ENCODE results near the gene ZC3H7B.

ZC3H7B gene

DNA sequence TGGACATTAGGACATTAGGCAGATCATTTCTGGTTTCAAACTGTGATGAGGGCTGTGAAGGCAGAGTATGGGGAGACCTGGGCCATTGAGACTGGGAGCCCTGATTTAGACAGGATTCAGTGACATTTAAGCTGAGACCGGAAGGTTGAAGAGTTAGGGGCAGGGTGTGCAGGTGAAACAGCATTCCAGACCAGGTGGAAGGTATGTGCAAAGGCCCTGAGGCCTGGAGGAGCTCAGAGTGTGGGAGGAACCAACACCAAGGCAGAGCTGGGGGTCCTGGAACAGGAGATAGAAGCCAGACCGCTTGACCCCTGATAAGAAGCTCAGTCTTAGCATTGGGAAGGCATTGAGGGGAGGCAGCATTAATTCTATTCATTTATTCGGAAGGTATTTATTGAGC, 32.5 kb downstream of the ZC3H7B start:
- no peak for DNase-seq

DNA sequence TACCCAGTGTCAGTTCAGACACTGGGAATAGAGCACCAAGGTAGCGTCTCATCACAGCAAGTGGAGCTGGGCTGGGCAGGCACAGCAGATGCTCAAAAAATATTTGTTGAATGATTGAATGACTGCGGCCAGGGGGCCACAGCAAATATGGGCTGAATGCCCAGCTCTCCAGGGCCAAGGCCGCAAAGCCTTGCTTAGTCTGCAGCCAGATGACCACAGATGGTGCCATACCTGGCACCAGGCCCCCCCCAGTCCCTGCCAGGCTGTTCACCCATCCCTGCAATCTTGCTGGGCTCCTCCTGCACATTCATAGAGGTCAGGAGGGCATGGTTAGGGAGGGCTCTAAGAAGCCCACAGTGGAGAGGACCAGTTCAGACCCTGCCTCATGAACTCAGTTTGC, 32.9 kb downstream of the ZC3H7B start:
- no peak for DNase-seq

DNA sequence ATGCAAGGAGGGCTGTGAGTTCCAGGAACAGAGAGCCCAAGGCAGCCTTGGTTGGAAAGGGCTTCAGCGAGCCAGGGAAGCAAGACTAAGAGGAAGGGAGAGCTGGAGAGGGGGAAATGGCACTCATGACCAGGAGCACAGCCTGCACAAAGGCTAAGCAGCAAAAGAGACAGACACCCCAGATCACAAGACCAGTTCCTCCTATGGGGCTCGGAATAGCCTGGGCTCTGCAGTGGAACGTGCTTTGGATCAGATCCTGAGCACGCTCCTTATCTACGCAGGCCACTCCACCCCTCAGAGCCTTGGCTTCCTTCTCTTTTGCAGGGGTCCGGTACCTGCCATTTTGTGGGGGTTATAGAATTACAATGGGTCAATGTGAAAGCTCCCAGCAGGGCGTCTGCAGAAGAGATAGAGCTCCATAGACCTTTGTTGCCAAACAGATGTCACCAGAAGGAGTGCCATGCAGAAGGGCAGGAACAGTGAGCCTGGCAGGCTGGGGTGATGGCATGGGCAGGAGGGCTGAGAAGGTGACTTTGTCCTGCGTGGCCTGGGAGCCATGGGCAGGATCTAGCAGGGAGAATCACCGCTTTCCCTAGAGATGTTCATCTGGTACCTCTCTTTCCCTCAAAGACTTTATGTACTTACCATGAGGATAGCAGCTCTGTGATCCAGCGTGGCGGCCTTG, 33.8 kb downstream of the ZC3H7B start:
- no peak for DNase-seq

DNA sequence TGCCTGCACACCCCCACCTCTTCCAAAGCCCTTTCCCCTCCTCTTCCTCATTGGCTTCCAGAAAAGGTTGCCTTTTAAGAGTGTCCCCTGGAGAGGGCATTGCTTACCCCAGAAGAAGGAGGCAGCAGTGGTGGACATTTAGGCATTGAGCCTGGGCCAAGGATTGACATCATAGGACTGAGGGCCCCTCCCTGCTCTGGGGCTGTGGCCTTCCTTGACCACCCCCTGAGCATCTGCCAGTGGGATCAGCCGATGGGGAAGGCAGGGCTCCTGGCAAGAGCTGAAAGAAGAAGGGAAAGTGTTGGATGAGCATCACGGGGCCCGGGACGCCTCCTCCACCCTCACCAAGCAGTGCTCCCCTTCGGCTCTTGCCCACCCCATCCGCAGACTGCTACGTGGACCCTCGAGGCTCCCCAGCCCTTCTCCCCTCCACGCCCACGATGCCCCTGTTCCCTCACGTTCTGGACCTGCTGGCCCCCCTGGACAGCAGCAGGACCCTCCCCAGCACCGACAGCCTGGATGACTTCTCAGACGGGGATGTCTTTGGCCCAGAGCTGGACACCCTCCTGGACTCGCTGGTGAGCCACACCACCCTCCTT, 37.4 kb downstream of the ZC3H7B start:
- no peak for DNase-seq

DNA sequence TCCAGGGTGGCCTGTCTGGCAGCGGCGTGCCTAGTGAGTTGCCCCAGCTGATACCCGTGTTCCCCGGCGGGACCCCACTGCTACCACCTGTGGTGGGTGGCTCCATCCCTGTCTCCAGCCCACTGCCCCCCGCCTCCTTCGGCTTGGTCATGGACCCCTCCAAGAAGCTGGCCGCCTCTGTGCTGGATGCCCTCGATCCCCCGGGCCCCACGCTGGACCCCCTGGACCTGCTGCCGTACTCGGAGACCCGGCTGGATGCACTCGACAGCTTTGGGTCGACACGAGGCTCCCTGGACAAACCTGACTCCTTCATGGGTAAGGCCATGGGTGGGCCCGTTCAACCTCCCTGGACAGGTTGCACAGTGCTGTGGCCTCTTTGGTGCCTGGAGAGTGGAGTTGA, 38.5 kb downstream of the ZC3H7B start:
- no peak for DNase-seq

DNA sequence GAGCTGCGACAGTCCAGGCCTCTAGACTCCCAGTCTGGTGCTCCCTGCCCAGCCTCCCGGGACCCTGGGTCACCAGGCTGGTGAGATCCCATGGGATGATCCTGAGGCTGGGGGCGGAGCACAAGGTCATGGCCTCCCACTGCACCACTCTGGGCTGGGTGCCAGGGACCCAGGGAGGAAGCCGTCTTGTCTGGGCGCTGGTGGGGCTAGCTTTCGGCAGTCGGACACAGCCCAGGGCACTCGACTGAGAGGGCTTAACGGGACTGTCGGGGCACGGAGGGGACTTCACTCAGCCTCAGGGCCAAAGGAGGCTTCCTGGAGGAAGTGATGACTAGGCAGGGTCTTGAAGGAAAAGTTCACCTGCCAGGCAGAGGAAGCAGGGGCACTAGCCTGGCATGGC, 39.0 kb downstream of the ZC3H7B start:
- DNase-seq, result no peak

DNA sequence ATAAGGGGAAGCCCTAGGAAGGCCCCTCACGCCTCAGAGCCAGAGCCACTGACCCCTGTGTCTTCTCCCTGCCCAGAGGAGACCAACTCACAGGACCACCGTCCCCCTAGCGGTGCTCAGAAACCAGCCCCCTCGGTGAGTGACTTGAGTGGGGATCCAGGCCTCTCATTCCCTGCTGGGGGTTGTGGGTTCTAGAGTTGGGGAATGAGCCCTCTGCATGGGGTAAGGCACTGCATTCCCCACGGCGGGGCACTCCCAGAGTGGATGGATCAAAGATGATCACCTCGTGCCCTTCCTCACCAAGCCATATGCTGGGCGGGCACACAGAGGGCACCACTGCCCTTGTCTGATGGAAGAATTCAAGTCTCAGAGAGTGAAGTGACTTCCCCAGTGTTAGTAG, 39.7 kb downstream of the ZC3H7B start:
- no peak for DNase-seq

DNA sequence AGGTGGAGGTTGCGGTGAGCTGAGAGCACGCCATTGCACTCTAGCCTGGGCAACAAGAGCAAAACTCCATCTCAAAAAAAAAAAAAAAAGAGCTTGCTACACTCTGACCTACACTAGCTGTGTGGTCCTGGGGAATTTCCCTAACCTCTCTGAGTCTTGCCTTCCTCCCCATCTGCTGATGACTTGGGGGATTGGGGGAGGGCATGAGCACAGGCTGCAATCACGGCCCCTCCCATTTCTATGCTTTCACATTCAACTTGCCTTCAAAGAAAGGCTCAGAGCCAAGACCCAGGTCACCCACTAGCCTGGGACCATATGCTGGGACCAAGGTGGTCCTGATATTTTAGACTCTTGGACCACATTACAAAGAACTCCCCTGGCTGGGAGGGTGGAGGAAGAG, 40.7 kb downstream of the ZC3H7B start:
- peak; percentile 57 for DNase-seq

DNA sequence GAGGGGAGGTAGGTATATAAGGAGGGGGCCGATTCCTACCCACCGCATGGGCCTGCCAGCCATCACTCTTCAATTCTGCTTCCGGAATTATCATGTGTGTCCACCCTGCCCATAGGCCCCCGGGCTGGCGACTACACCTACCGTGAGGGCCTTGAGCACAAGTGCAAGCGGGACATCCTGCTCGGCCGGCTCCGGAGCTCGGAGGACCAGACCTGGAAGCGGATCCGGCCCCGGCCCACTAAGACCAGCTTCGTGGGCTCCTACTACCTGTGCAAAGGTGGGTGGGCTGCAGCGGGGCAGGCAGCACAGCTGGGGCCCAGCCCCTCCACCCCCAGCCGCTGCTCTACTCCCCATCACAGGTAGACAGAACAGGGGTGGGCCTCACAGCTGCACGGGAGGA, 42.0 kb downstream of the ZC3H7B start:
- DNase-seq, result no peak

DNA sequence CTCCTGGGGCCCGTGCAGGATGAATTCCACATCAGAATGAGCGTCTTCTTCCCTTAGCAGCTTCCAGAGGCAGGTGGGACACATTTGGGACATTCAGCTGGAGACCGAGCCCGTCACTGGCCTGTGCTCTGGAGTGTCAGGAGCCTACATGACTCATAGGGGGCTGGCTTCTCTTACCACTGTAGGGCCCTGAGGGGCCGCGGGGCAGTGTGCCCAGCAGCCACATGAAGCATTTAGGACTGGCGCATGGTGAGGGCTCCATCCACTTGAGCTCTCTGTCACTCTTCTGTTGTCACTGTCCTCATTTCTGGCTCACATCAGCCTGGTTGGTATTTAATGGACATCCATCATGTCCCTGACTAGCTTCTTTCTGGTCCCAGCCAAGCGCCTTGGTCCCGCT, 42.4 kb downstream of the ZC3H7B start:
- DNase-seq, result no peak

DNA sequence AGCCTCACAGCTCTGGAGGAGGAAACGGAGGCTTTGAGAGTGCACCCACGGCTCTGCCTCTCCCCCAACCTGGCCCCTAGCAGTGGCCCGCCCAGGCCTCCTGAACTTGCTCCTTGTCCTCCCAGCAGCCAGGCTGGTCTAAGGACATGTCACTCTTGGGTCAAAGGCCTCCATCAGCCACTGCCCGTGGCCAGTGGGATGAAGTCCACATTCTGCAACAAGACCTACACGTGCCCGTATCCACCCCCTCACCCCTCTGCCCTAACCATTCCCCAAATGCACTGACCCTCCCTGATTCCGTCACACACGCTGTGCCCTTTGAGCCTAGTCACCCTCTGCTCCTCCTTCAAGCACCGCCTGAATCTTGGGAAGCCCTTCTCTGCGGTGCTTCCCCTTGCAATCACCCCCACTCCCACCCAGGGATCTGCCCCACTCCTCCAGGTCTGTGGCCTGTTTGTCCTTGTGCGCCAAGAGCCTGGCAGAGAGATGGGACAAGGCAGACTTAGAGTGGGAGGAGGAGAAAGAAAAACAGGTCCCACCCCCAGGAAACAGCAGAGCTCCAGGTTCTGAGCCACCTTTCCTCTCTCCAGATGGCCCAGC, 43.0 kb downstream of the ZC3H7B start:
- no peak for DNase-seq

DNA sequence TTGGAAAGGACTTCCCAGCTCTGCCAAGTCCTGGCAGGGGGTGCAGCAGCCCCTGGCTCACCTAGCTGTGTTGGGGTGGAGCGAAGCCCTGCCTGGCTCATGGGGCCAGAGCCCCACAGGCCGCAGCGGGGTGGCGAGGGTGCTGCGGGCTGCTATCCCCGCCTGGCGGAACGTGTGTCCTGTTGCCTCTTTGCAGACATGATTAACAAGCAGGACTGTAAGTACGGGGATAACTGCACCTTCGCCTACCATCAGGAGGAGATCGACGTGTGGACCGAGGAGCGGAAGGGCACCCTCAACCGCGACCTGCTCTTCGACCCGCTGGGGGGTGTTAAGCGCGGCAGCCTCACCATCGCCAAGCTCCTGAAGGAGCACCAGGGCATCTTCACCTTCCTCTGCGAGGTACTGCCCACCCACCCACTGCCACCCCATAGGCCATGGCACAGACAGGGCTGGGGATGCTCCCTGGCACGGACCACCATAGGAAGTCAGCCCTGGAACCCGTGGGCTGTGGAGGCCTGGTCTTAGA, 44.5 kb downstream of the ZC3H7B start:
- DNase-seq, result no peak

DNA sequence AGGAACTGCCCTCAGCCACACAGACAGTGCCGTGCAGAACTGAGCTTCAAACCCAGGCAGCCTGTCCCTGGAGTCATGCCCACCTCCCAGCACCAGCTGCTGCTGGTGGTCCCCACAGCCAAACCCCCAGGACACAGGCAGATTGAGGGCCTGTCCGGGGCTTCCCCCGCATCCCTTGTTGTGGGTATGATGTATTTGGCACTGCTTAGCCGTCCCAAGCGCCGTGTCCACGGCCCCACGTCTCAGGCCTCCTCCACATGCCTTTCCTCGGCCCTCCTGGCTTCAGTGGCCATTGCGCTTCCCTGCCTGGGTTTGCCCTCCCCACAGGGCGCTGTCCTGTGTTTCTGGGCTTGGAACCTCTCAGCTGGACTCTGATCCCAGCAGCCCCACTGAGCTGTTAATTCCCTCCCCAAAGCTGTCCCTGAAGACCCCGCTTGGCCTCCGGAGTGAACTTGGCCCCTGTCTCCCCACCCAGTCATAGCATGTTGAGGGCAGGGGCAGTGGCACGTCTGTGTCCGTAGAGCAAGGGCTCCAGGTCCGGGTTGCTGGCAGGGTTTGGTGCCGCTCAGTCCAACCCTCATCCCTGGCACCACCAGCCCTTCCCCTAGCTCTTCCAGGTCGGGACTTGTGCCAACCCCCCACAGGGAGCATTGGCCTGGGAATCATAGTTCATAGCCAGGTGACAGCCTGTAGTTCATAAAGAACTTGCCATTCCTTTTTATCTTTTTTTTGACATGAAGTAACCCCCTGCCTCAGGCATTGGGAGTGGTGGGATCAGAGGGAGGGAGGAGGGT, 45.9 kb downstream of the ZC3H7B start:
- DNase-seq, result no peak

DNA sequence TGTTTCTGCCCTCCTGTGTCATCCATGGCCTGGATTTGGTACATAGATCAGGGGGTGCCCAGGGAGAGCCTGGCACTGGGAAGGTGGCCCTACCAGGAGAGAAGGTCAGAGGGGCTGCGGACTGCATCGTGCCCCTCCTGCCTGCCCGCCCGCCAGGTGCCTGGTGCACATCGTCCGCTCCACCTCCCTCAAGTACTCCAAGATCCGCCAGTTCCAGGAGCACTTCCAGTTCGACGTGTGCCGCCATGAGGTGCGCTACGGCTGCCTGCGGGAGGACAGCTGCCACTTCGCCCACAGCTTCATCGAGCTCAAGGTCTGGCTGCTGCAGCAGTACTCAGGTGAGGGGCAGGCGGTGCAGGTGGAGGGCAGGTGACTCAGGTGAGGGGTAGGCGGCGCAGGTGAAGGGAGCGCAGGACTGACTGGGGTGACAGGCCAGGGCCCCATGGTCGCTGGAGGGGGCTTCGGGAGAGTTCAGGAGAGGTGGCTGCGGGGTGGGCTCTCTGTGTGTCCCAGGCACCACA, 47.7 kb downstream of the ZC3H7B start:
- no peak for DNase-seq

DNA sequence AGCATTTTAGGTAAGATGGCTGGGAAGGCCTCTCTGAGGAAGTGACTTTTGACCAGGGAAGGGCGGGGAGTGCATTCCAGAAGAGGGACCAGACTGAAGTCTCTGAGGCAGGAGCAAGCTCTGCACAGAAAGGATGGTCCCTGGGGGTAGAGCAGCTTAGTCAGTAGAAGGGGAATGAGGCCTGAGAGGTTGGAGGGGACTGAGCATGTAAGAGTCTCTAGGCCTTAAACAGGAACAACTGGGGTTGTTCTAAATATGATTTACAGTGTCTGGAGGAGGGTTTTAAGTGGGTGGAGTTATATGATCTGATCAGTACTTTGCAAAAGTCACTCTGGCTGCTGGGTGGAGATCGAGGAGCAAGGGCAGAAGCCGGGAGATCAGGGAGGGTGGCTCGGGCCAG, 48.8 kb downstream of the ZC3H7B start:
- DNase-seq, result no peak

DNA sequence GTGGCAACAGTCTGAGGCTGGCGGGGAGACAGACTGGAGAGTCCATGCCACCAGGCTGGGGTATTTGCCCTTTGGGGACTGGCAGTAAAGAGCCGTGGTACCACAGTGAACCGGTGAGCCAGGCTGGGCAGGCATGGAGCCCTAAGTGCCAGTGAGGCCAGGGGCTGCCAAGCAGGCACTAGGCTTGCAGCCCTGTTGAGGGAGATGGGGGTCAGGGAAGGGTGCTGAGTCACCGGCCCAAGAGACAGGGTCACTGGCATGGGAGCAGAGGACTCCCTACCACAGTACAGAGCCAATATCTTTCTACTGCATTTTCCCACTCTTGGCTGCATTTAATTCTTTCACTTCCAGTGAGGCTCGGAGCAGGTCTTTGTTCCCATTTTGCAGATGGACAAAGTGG, 49.7 kb downstream of the ZC3H7B start:
- DNase-seq, result no peak

DNA sequence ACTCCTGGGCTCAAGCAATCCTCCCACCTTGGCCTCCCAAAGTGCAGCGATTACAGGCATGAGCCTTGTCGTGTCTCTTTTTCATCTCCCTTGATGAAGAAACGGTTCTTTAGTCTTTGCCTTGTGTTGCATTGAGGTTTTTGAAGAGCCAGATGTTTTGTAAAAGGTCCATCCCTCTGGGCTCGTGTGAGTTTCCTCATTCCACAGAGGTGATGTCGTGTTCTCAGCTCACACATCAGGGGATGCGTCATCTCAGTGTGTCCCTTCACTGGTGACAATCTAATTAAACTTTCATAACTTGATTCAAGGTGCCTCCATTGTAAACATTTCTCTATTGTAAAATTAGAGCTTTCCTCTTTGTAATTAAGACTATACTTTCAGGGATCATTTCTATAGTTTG, 50.7 kb downstream of the ZC3H7B start:
- no peak for DNase-seq

DNA sequence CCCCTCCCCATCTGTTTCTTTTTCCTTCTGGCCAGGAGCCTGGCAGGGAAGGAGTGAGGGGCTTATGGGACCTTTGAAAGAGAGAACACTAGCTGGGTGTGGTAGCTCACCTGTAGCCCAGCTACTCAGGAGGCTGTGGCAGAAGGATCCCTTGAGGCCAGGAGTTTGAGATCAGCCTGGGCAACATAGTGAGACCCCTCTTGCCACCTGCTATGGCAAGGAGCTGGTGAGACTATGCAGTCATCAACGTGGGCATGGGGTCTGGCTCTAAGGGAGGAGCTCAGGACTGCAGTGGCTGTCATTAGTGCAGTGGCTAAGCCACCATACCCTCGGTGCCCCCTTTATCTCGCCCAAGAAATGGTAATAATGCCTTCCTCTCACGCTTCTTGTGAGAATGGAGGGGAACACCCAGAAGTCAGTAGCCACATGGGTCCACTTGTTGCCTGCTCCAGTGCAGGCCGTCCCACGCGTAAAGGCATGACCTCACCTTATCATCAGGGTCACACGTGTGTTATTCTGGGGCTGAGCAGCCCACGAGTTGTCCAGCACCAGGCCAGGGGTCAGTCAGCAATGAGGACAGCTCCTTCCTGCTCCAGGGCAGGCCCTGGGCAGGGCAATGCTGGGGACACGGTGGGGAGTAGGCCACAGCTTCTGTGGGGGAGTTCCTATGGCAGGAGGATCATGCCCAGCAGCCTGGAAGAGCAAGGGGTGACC, 52.7 kb downstream of the ZC3H7B start:
- DNase-seq, result no peak

DNA sequence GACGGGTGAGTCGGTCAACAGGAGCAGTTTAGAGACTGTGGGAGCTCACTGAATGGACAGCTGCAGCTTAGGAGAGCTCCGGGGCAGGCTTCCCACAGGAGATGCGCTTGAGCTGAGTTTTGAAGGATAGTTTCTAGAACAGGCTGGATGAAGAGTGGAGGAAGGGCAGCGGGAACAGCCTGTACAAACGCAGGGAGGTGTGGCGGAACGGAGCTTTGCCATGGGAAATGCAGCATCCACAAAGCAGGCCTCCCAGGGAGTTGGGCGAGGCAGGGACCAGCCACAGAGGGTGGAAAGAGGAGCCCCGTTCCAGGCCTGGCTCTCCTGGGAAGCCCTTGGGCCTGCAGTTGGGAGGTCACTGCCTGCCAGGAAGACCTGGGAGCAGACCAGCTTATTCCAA, 53.7 kb downstream of the ZC3H7B start:
- no peak for DNase-seq

DNA sequence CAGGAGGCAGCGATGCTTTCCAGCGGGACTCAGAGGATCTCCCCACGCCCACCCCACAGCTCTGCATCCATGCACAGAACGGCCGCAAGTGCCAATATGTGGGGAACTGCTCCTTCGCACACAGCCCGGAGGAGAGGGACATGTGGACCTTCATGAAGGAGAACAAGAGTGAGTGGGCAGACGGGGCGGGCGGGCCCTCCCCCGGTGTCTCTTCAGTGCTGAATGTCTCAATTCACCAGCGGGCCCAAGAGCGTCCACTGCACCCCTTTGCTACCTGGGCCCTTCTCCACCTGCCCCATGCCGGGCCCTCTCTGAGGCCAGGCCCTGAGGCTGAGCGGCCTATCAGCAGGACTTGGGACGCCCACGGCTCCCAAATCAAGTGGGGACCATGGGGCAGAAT, 54.6 kb downstream of the ZC3H7B start:
- DNase-seq, result no peak

DNA sequence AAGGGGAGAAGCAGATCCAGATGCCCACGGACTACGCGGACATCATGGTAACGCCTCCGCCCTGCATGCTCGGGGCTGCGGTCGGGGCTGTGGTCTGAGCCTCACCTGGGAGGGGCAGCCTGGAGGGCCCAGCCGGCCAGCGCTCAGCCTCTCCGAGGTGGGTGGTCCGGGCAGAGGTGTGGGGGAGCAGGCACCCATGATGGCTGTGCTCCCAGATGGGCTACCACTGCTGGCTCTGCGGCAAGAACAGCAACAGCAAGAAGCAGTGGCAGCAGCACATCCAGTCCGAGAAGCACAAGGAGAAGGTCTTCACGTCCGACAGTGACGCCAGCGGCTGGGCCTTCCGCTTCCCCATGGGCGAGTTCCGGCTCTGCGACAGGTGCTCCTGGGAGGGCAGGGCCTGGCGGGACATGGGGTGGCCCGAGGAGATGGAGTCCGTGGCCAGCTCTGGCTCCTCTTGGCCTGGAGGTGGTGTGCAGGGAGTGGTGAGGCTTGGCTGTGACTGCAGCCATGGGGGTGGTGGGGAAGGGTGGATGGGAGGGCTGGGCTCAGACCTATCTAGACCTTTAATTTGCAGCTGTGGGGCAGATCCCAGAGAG, 55.2 kb downstream of the ZC3H7B start:
- no peak for DNase-seq

DNA sequence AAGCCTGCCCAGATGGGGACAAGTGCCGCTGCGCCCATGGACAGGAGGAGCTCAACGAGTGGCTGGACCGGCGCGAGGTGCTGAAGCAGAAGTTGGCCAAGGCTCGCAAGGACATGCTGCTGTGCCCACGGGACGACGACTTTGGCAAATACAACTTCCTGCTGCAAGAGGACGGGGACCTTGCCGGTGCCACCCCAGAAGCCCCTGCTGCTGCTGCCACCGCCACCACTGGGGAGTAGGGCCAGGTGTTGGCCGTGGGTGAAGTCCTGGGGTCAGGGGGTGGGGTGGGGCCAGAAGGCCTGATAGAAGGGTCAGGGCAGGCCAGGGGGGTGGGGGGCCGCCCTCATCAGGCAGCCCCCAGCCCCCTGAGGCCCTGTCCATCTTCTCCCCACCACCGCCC, 55.9 kb downstream of the ZC3H7B start:
- no peak for DNase-seq
